ENCODE measurements around the gene ZNF256.
"Not testable (repeated sequence)": the region's sequence is repeated elsewhere in the genome, so short reads cannot be mapped to it uniquely, and the experiment has no call there.

DNA sequence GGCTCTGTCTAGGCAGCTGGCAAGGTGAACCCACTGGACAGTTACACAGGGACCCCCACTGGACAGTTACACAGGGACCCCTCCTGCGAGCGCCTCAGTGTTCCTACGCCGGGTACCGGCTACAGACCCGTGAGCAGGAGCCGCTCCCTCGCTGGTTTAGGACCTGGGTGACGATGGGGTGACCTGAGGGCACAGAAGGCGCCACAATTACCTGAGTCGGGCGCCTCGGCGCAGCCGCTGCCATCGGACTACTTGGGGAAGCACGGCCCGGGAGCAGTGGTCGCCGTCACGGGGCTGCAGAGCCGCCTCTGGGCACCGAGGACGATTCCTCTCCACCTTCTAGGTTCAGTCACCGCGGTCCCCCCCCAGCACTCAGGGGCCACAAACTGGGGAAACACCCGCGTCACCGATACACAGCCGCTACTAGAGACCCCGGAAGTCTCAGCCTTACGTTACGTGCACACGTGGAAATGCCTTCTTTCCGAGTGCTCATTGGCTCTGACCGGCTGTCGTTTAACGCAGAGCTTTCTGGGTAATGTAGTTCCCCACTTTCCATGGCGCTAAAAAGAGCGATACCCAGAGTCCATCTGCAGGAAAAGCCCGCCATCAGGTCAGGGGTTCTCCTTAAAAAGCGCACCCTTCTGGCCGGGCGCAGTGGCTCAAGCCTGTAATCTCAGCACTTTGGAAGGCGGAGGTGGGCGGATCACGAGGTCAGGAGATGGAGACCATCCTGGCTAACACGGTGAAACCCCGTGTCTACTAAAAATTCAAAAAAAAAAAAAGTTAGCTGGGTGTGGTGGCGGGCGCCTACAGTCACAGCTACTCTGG, 31.1 kb downstream of the ZNF256 start, which contains the start of gene ZNF417:
- TF ChIP-seq EZH2 (IDR thresholded peaks at IDR 0.05; ENCODE audit: insufficient read depth, poor library complexity, severe bottlenecking); EZH2phosphoT487 (IDR thresholded peaks at IDR 0.05; ENCODE audit: insufficient read depth, low read depth): not testable (repeated sequence)
